ENCODE measurements around the gene GPR158.

Gene GPR158

GRCh38 chr10:25398680-25399079, 223.9 kb downstream of the GPR158 start:
- DNase-seq (ENCODE audit: low read depth, low spot score), result no peak

GRCh38 chr10:25405871-25406270, 231.1 kb downstream of the GPR158 start:
- DNase-seq (ENCODE audit: low read depth, low spot score), result no peak

- DNase-seq (ENCODE audit: low read depth, low spot score), result no peak
These were observed 242.8 kb downstream of the GPR158 start for GRCh38 chr10:25417611-25418010.

- DNase-seq (ENCODE audit: low read depth, low spot score), result no peak
These were observed 251.0 kb downstream of the GPR158 start for GRCh38 chr10:25425776-25426175.

GRCh38 chr10:25436431-25436830, 261.6 kb downstream of the GPR158 start:
- DNase-seq (ENCODE audit: low read depth, low spot score), result no peak

- no peak for DNase-seq (ENCODE audit: low read depth, low spot score)
These were observed 266.5 kb downstream of the GPR158 start for GRCh38 chr10:25441270-25441669.

GRCh38 chr10:25444266-25444665, 269.5 kb downstream of the GPR158 start:
- no peak for DNase-seq (ENCODE audit: low read depth, low spot score)

GRCh38 chr10:25451401-25451800, 276.6 kb downstream of the GPR158 start:
- no peak for DNase-seq (ENCODE audit: low read depth, low spot score)

- no peak for DNase-seq (ENCODE audit: low read depth, low spot score)
These were observed 278.8 kb downstream of the GPR158 start for GRCh38 chr10:25453619-25454018.

- no peak for DNase-seq (ENCODE audit: low read depth, low spot score)
These were observed 281.3 kb downstream of the GPR158 start for GRCh38 chr10:25455980-25456567.

- no peak for DNase-seq (ENCODE audit: low read depth, low spot score)
These were observed 282.8 kb downstream of the GPR158 start for GRCh38 chr10:25457552-25457951.

GRCh38 chr10:25465582-25466372, 291.0 kb downstream of the GPR158 start:
- no peak for DNase-seq (ENCODE audit: low read depth, low spot score)

- DNase-seq (ENCODE audit: low read depth, low spot score), result no peak
These were observed 293.1 kb downstream of the GPR158 start for GRCh38 chr10:25467881-25468280.

GRCh38 chr10:25481467-25481866, 306.7 kb downstream of the GPR158 start:
- DNase-seq (ENCODE audit: low read depth, low spot score), result no peak

- DNase-seq (ENCODE audit: low read depth, low spot score), result no peak
These were observed 309.2 kb downstream of the GPR158 start for GRCh38 chr10:25483999-25484398.

GRCh38 chr10:25487266-25487665, 312.5 kb downstream of the GPR158 start:
- no peak for DNase-seq (ENCODE audit: low read depth, low spot score)

GRCh38 chr10:25492040-25492439, 317.2 kb downstream of the GPR158 start:
- no peak for DNase-seq (ENCODE audit: low read depth, low spot score)

- no peak for DNase-seq (ENCODE audit: low read depth, low spot score)
These were observed 317.9 kb downstream of the GPR158 start for GRCh38 chr10:25492680-25493079.

- DNase-seq (ENCODE audit: low read depth, low spot score), result no peak
These were observed 318.5 kb downstream of the GPR158 start for GRCh38 chr10:25493122-25493893.

GRCh38 chr10:25497246-25497645, 322.4 kb downstream of the GPR158 start:
- no peak for DNase-seq (ENCODE audit: low read depth, low spot score)

GRCh38 chr10:25498645-25499044, 323.8 kb downstream of the GPR158 start:
- DNase-seq (ENCODE audit: low read depth, low spot score), result no peak

- DNase-seq (ENCODE audit: low read depth, low spot score), result no peak
These were observed 327.1 kb downstream of the GPR158 start for GRCh38 chr10:25501912-25502311.

- no peak for DNase-seq (ENCODE audit: low read depth, low spot score)
These were observed 327.7 kb downstream of the GPR158 start for GRCh38 chr10:25502453-25502852.
